Memory B cell (primary cell): ENCODE measurements around the gene OGG1.

Experiments
- ATAC-seq: fragments of 150-1000 bp; cut with Tn5 transposase; 2 replicates; pipeline ENCODE4 v1.10.0; 2021; ENCODE audit warnings: low read depth, mild to moderate bottlenecking, moderate library complexity
- DNase-seq, 2 donors: peaks; one replicate each; pipeline ENCODE4 v3.0.0; 2022; ENCODE audit warnings: low spot score in 2 of 2
- H3K27ac Mint-ChIP-seq: one replicate; pipeline ENCODE4 v1.8.0; 2022; ENCODE audit warnings: mild to moderate bottlenecking, moderate library complexity, mixed read lengths
- H3K27me3 Mint-ChIP-seq: one replicate; pipeline ENCODE4 v1.8.0; 2022; ENCODE audit warnings: mixed read lengths
- H3K36me3 Mint-ChIP-seq: one replicate; pipeline ENCODE4 v1.8.0; 2022; ENCODE audit warnings: mild to moderate bottlenecking, mixed read lengths
- H3K4me1 Mint-ChIP-seq: one replicate; pipeline ENCODE4 v1.8.0; 2022; ENCODE audit warnings: mixed read lengths
- H3K4me3 Mint-ChIP-seq: one replicate; pipeline ENCODE4 v1.8.0; 2022; ENCODE audit warnings: mild to moderate bottlenecking, moderate library complexity, mixed read lengths
- H3K9me3 Mint-ChIP-seq: one replicate; pipeline ENCODE4 v1.8.0; 2022; ENCODE audit warnings: mixed read lengths

The OGG1 gene

GRCh38 chr3:9716801-9717555 lies 32.8 kb upstream of the OGG1 start:
- ATAC-seq (no peak), DNase-seq (no peak)
- no peak overlapping the region for H3K27ac Mint-ChIP-seq
- H3K4me3 Mint-ChIP-seq = no peak overlapping the region
- no peaks in the 10 kb centered on the region for H3K9me3 Mint-ChIP-seq
- peaks cover 13% of the 10 kb centered on the region for H3K27me3 Mint-ChIP-seq
- peaks cover 4% of the 10 kb centered on the region for H3K36me3 Mint-ChIP-seq
- peaks cover 4% of the 10 kb centered on the region for H3K4me1 Mint-ChIP-seq

DNA sequence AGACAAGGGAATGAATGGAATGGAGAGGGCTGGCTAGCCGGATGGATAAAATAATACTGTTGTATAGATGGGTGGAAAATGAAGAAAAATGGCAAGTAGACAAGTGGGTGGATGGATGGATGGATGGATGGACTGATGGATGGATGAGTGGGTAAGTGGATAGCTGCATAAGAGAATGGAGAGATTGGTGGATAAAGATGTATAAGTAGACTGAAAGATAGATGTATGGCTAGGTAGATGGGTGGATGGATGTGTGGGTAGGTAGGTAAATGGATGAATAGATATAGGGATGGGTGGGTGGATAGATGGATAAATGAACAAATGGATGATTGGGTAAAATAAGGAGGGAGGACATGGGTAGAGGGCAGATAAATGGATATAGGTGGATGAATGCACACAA lies 32.2 kb upstream of the OGG1 start:
- DNase-seq (no peak), ATAC-seq (no peak)
- Mint-ChIP-seq H3K9me3 (no peaks in the 10 kb centered on the region), H3K27me3 (peaks cover 13% of the 10 kb centered on the region), H3K36me3 (peaks cover 4% of the 10 kb centered on the region), H3K4me1 (peaks cover 4% of the 10 kb centered on the region), H3K27ac (no peak overlapping the region), H3K4me3 (no peak overlapping the region)

- no peak for DNase-seq
- H3K4me1 Mint-ChIP-seq = peaks cover 4% of the 10 kb centered on the region
- H3K9me3 Mint-ChIP-seq = no peaks in the 10 kb centered on the region
- peaks cover 12% of the 10 kb centered on the region for H3K27me3 Mint-ChIP-seq
- no peak overlapping the region for H3K4me3 Mint-ChIP-seq
- peaks cover 3% of the 10 kb centered on the region for H3K36me3 Mint-ChIP-seq
- no peak for ATAC-seq
- no peak overlapping the region for H3K27ac Mint-ChIP-seq
Measured at GRCh38 chr3:9718118-9718517, 31.6 kb upstream of the OGG1 start.

- Mint-ChIP-seq H3K27ac (no peak overlapping the region), H3K4me3 (no peak overlapping the region), H3K9me3 (no peaks in the 10 kb centered on the region), H3K27me3 (peaks cover 8% of the 10 kb centered on the region), H3K4me1 (peaks cover 4% of the 10 kb centered on the region), H3K36me3 (no peaks in the 10 kb centered on the region)
- DNase-seq (no peak), ATAC-seq (peak; percentile 39)
Measured at GRCh38 chr3:9721015-9721699, 28.6 kb upstream of the OGG1 start.

- no peaks in the 10 kb centered on the region for H3K9me3 Mint-ChIP-seq
- ATAC-seq = peak; percentile 55
Measured at GRCh38 chr3:9721700-9722060, 28.1 kb upstream of the OGG1 start.

GRCh38 chr3:9725775-9726515 lies 23.8 kb upstream of the OGG1 start:
- no peaks in the 10 kb centered on the region for H3K9me3 Mint-ChIP-seq
- DNase-seq (no peak), ATAC-seq (no peak)
- no peak overlapping the region for H3K27ac Mint-ChIP-seq
- H3K36me3 Mint-ChIP-seq = no peaks in the 10 kb centered on the region
- no peak overlapping the region for H3K4me3 Mint-ChIP-seq
- H3K4me1 Mint-ChIP-seq = peaks cover 24% of the 10 kb centered on the region
- H3K27me3 Mint-ChIP-seq = peaks cover 1% of the 10 kb centered on the region

More at GRCh38 chr3:9721700-9722060, 28.1 kb upstream of the OGG1 start:
- peaks cover 4% of the 10 kb centered on the region for H3K4me1 Mint-ChIP-seq
- H3K4me3 Mint-ChIP-seq = no peak overlapping the region
- H3K27me3 Mint-ChIP-seq = peaks cover 8% of the 10 kb centered on the region
- H3K27ac Mint-ChIP-seq = no peak overlapping the region
- H3K36me3 Mint-ChIP-seq = no peaks in the 10 kb centered on the region
- DNase-seq = no peak

GRCh38 chr3:9727041-9727595 lies 22.6 kb upstream of the OGG1 start:
- peak overlapping the region; percentile 10 for H3K27ac Mint-ChIP-seq
- H3K4me1 Mint-ChIP-seq = peaks cover 21% of the 10 kb centered on the region
- ATAC-seq (peak; percentile 26), DNase-seq (peak; percentile 35 to 52)
- peak overlapping the region; percentile 71 for H3K4me3 Mint-ChIP-seq
- H3K27me3 Mint-ChIP-seq = peaks cover 1% of the 10 kb centered on the region
- no peaks in the 10 kb centered on the region for H3K36me3 Mint-ChIP-seq
- no peaks in the 10 kb centered on the region for H3K9me3 Mint-ChIP-seq

- no peaks in the 10 kb centered on the region for H3K36me3 Mint-ChIP-seq
- H3K27me3 Mint-ChIP-seq = peaks cover under 1% of the 10 kb centered on the region
- DNase-seq (no peak), ATAC-seq (no peak)
- peaks cover 26% of the 10 kb centered on the region for H3K4me1 Mint-ChIP-seq
- H3K27ac Mint-ChIP-seq = no peak overlapping the region
- no peak overlapping the region for H3K4me3 Mint-ChIP-seq
- H3K9me3 Mint-ChIP-seq = no peaks in the 10 kb centered on the region
Measured at GRCh38 chr3:9727743-9728142, 22.0 kb upstream of the OGG1 start.

DNA sequence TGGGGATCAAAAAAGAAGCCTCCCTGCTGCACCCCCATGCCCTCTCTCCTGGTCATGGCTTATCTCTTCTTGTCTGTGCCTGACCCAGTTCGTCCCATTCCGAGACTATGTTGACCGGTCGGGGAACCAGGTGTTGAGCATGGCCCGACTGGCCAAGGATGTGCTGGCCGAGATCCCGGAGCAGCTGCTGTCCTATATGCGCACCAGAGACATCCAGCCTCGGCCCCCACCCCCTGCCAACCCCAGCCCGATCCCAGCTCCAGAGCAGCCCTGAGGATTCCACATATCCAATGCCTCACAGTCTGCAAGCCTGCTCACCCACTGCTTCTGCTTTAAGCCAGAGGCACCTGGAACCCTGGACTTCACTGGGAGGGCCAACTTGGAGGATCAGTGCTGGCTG lies 20.3 kb upstream of the OGG1 start:
- no peaks in the 10 kb centered on the region for H3K36me3 Mint-ChIP-seq
- no peaks in the 10 kb centered on the region for H3K9me3 Mint-ChIP-seq
- H3K4me3 Mint-ChIP-seq = peak overlapping the region; percentile 6
- H3K27me3 Mint-ChIP-seq = no peaks in the 10 kb centered on the region
- peaks cover 35% of the 10 kb centered on the region for H3K4me1 Mint-ChIP-seq
- H3K27ac Mint-ChIP-seq = no peak overlapping the region
- no peak for ATAC-seq
- no peak for DNase-seq

DNA sequence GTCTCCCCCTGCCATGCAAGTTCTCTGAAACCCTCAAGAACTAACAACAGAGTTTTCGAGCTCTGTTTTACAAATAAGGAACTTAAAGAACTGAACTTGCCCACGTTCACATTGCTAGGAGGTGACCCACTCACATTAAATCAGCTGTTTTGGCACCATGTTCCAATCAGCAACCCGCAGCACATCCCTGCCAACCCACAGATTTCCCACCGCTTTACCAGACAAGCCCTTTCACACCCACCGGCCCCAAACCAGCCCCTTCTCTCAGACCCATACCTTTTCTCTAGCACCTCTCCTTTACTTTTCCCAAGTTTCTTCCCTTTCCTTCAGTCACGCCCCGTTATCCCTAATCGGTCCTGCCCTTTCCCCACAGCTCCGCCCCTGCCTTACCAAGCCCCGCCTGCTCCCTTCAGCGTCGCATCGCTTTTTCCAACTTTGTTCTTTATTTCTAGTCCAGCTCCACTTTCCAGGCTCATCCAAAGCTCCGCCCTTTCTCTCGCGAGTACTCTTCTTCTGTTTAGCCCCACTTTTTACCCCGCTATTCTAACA lies 19.0 kb upstream of the OGG1 start:
- no peaks in the 10 kb centered on the region for H3K9me3 Mint-ChIP-seq
- H3K4me3 Mint-ChIP-seq = peak overlapping the region; percentile 99
- ATAC-seq = peak; percentile 26
- H3K27ac Mint-ChIP-seq = peak overlapping the region; percentile 93
- no peaks in the 10 kb centered on the region for H3K27me3 Mint-ChIP-seq
- peaks cover 35% of the 10 kb centered on the region for H3K4me1 Mint-ChIP-seq
- peaks cover 2% of the 10 kb centered on the region for H3K36me3 Mint-ChIP-seq
- DNase-seq = no peak

DNA sequence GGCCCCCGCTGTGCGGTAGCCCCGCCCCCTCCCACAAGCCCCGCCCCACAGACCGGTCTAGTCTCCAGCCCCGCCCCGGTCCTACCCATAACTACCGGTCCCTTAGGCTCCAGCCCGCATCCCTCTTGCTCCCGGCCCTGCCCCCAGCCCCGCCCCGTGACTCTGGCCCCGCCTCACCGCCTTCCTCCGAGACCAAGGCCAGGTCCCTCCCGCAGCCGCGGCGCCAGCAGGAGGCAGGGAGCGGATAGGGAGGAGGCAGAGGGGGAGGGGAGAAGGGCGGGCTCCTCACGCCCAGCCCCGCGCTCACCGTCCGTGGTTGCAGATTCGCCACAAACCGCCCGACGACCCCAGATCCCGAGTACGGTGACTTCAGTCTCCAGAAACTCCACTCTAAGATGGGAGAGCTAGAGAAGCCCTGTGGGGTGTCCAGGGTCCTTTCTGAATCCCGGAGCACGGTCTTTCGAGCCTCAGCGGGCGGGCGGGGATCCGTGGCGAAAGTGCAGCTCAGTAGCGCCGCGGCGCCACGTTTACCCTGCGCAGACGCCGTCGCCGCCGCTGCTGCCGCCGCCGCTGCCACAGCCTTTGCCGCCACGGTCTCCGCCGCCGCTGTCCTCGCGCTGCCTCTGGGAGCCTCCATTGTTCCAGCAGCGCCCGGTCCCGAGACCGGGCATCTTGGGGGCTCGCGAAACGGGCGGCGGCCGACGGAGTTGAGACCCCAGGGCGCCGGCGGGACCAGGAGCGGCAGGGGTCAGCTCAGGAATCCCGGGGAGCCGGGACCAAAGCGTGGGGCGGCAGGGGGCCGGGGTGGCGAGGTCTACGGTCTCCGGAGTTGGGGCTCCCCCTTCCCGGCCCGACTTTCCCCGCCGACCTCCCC lies 18.3 kb upstream of the OGG1 start, which contains the start of gene BRPF1:
Gene BRPF1, plus strand, starts transcription at position 530 of the 874 bp plus-strand sequence. CDS start 2,406 bp downstream, outside the sequence.
- ATAC-seq = peak; percentile 90
- Mint-ChIP-seq H3K36me3 (peaks cover 5% of the 10 kb centered on the region), H3K9me3 (no peaks in the 10 kb centered on the region), H3K4me1 (peaks cover 38% of the 10 kb centered on the region), H3K4me3 (peak within 1 kb of the TSS; percentile 99), H3K27ac (peak within 1 kb of the TSS; percentile 93), H3K27me3 (no peaks in the 10 kb centered on the region)
- DNase-seq = peak; percentile 96 to 97

DNA sequence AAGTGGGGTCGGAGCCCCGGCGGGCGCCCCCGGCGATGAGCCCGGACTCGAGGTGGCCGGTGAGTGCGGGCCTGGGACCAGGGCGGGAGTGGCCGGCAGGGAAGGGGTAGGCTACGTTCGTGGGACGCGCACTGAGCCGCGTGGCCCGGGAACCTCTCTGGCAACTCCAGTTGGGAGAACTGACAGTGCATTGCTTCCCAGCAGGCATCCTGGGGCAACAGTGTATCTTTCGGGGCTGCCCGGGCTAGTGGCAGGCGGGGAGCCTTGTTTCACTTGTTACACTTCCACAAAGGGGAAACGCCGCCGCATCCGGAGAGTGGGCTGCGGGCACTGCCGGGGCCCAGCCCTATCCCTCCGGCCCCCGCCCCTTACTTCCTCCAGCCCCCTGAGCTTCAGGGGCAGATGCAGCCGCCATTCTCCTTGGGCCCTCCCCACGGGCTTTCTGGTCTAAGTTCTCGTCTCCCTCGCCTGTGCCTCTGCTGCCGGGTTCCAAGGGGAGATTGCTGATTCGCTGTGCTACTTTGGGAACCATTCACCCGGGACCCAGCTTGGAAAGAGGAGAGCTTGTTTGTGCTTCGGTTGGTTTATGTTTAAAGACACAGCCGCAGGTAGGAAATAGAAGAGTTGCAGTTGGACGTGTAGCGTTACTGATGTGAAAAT lies 17.5 kb upstream of the OGG1 start:
- Mint-ChIP-seq H3K4me3 (peak overlapping the region; percentile 83), H3K4me1 (peaks cover 36% of the 10 kb centered on the region), H3K9me3 (no peaks in the 10 kb centered on the region), H3K27ac (peak overlapping the region; percentile 66), H3K27me3 (no peaks in the 10 kb centered on the region), H3K36me3 (peaks cover 6% of the 10 kb centered on the region)
- DNase-seq (peak in 1 of 2 donors; percentile 22), ATAC-seq (no peak)
